WERI-Rb-1 (cell line): ENCODE data around the gene ARHGEF39.
A peak's percentile ranks its signal among the peaks of the same experiment; 100 is the strongest.

Experiments
- DNase-seq: peaks from one replicate; pipeline ENCODE4 v3.0.0-alpha.2; 2020
- H3K27ac ChIP-seq: fragments of 250-450 bp; sonication (Bioruptor Pico); 2 replicates; pipeline ENCODE4 v1.5.1; 2020; ENCODE audit warnings: mild to moderate bottlenecking, moderate library complexity
- H3K27me3 ChIP-seq: fragments of 250-450 bp; sonication (Bioruptor Pico); 2 replicates; pipeline ENCODE4 v1.5.1; 2021; ENCODE audit warnings: mild to moderate bottlenecking, low read depth, moderate library complexity; ENCODE audit not compliant: insufficient read depth, severe bottlenecking
- H3K36me3 ChIP-seq: fragments of 250-450 bp; sonication (Bioruptor Pico); 2 replicates; pipeline ENCODE4 v1.5.1; 2020; ENCODE audit warnings: mild to moderate bottlenecking, moderate library complexity
- H3K4me3 ChIP-seq: 2 replicates; pipeline ENCODE4 v1.5.1; 2011; ENCODE audit warnings: low read depth, mild to moderate bottlenecking, control low read depth, low read length
- H3K9me3 ChIP-seq: fragments of 250-450 bp; sonication (Bioruptor Pico); 2 replicates; pipeline ENCODE4 v1.5.1; 2021; ENCODE audit warnings: mild to moderate bottlenecking, moderate library complexity; ENCODE audit not compliant: severe bottlenecking
- TF ChIP-seq, protein P1 (sequence below): IDR thresholded peaks from 2 replicates; pipeline ENCODE4 v1.5.1; 2011; ENCODE audit warnings: low read depth, mild to moderate bottlenecking, control low read depth, inconsistent platforms, low read length

The ARHGEF39 gene

DNA sequence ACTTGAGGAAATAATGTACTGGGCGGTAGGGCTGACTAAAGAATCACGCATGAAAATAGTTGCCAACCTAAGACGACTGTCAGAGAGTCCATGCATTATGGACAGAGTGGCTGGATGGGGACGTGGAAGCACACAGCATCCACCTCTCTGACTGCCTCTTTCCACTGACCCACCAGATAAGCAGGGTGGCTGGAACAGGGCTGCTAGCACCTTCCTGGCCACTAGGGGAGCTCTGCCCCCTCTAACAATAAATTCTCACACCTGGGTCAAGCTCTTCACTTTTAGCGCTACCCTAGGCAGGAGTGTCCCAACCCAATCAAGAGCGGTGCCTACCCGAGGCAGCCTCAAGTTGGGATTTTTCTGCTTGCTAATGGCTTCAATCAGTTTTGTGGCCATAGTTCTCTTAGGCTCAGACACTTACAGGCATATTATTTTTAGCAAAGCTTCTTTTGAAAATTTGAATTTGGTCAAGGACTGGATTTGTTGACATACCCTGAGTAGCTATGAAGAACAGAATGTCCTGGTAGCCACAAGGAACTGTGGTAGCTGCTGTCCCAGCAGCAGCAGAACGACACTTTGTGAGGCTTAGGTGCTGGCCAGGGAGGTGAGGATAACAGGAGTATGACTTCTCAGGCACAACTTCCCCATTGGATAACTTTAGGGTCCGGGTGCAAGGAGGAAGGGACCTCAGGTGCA, 31.7 kb upstream of the ARHGEF39 start:
- Histone ChIP-seq H3K36me3 (peaks cover 49% of the 10 kb centered on the region), H3K4me3 (no peak overlapping the region), H3K27me3 (no peaks in the 10 kb centered on the region), H3K27ac (no peak overlapping the region), H3K9me3 (no peaks in the 10 kb centered on the region)
- TF ChIP-seq, protein P1, sequence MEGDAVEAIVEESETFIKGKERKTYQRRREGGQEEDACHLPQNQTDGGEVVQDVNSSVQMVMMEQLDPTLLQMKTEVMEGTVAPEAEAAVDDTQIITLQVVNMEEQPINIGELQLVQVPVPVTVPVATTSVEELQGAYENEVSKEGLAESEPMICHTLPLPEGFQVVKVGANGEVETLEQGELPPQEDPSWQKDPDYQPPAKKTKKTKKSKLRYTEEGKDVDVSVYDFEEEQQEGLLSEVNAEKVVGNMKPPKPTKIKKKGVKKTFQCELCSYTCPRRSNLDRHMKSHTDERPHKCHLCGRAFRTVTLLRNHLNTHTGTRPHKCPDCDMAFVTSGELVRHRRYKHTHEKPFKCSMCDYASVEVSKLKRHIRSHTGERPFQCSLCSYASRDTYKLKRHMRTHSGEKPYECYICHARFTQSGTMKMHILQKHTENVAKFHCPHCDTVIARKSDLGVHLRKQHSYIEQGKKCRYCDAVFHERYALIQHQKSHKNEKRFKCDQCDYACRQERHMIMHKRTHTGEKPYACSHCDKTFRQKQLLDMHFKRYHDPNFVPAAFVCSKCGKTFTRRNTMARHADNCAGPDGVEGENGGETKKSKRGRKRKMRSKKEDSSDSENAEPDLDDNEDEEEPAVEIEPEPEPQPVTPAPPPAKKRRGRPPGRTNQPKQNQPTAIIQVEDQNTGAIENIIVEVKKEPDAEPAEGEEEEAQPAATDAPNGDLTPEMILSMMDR, result peak; percentile 95
- peak; percentile 60 for DNase-seq

DNA sequence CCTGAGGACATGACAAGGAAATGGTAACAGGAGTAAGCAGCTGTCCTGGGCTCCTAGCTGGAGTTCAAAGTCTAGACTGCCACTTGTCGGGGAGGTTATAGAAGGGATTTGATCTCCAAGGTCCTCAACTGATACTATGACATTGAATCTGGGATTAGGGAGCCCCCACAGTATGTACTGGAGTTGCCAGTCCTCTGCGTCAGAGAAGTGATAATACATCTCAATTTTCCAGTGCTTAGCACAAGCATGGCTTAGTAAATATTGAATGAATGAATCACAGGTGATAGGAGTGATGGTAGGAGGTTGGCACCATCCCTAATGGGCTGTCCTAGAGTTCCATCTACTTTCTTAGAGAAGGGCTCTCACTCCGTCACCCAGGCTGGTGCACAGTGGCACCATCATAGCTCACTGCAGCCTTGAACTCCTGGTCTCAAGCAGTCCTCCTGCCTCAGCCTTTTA, 31.0 kb upstream of the ARHGEF39 start:
- no peak overlapping the region for H3K27ac ChIP-seq
- no peaks in the 10 kb centered on the region for H3K9me3 ChIP-seq
- H3K36me3 ChIP-seq, result peaks cover 42% of the 10 kb centered on the region
- H3K4me3 ChIP-seq, result no peak overlapping the region
- TF ChIP-seq, protein P1, result no peak
- no peaks in the 10 kb centered on the region for H3K27me3 ChIP-seq
- no peak for DNase-seq

DNA sequence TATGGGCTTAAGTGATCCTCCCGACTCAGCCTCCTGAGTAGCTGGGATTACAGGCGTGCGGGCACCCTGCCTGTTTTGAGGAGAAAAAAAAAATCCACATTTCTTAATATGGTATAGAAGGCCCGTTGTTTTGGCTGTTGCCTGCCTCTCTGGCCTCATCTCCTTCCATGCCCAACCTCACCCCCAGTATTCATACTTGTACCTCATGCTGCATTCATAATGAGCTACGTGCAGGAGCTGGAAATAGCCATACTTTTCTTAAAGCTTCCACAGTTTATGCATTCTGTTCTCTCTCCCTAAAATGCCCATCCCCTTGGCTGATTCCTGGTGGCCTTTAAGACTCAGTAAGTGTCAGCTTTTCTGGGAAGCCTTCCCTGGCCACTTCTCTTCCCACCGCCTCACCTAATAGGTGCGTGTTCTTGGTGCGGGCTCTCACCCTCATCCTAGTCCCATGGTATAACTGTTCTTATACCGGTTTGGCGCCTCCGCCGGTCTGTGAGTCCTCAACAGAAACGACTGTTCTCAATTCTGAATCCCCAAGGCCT, 26.8 kb upstream of the ARHGEF39 start:
- TF ChIP-seq, protein P1, result no peak
- H3K9me3 ChIP-seq, result no peaks in the 10 kb centered on the region
- DNase-seq, result no peak
- no peaks in the 10 kb centered on the region for H3K27me3 ChIP-seq
- H3K4me3 ChIP-seq, result no peak overlapping the region
- H3K36me3 ChIP-seq, result peaks cover 12% of the 10 kb centered on the region
- no peak overlapping the region for H3K27ac ChIP-seq

DNA sequence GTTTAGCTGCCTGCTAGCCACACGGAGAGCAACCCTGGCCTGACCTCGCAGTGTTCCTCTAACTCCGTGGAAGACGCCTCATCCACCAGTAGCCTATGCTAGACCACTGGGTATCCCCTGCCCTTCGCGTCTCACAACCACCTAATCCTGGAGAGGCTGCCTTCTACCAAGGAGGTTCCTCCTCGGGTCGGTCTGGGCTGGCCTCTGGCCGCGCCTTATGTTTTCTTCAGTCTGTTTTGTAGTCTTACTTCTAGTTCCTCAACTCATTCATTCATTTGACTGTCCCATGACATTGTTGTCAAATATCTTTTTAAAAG, 26.3 kb upstream of the ARHGEF39 start:
- TF ChIP-seq, protein P1, result no peak
- Histone ChIP-seq H3K36me3 (peaks cover 7% of the 10 kb centered on the region), H3K27me3 (no peaks in the 10 kb centered on the region), H3K4me3 (peak overlapping the region; percentile 65), H3K27ac (no peak overlapping the region), H3K9me3 (no peaks in the 10 kb centered on the region)
- DNase-seq, result no peak

DNA sequence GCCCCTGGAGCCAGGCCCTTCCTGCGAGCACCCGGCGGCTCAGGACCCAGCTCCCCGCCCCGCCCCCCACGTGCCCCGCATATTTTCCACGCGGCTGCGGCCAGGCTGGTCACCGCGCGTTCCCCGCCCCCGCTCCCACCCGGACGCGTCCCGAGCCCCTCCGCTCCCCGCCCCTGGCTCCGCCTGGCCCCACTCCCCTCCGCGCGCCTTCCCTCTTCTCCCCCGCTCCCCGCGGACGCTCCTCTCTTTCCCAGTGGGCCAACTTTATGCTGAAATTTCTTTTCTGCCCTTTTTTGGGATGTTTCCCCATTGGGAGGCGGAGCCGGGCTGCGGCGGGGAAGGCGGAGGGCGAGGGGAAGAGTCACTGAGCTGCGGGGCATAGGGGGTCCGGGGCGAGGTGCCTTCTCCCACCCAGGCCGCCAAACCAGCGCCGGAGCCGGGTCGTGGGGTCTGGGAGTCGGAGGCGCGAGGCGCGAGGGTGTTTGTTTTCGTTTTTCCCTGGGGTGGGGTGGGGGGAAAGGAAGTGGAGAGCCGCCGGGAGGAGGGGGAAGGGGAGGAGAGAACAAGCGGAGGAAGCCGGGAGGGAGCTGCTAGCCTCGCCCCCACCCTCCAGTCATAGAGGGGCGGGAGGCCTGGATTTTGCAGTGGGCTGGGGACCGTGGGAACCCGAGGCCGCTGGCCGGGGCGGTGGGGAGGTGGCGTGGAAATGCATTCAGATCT, 25.8 kb upstream of the ARHGEF39 start:
- H3K27ac ChIP-seq, result no peak overlapping the region

More for the DNA sequence above, 25.8 kb upstream of the ARHGEF39 start:
- peak; percentile 56 for DNase-seq
- Histone ChIP-seq H3K27me3 (no peaks in the 10 kb centered on the region), H3K36me3 (peaks cover 2% of the 10 kb centered on the region), H3K9me3 (no peaks in the 10 kb centered on the region), H3K4me3 (peak overlapping the region; percentile 65)
- TF ChIP-seq, protein P1, result no peak
